HepG2 (cell line): ENCODE results near the gene NDRG2. TPM values are rescaled to one million over a fixed set of nuclear protein-coding genes. Genes with fewer than 3 reads are reported as not detected.

ENCODE experiments used
- ATAC-seq: fragments of 200-7000 bp; cut with Tn5 transposase; 3 replicates; pipeline ENCODE4 v1.9.1; 2020; ENCODE audit warnings: mild to moderate bottlenecking, moderate library complexity
- BruUV-seq: library from RNA; stranded (reverse); fragments of 400-500 nt; replicated peaks from 2 replicates; lab custom pipeline; 2021; lab: Mats Ljungman, UMichigan
- CTCF ChIA-PET: fragments of 300-600 bp; formaldehyde crosslinking; extraction: SDS; loops from one replicate; lab custom pipeline; 2021; ENCODE audit warnings: low total read pairs, inconsistent platforms, low intra/inter-chr PET ratio; lab: Yijun Ruan, JAX
- POLR2A ChIA-PET: fragments of 350-600 bp; sonication (Branson Sonifier 250); formaldehyde crosslinking; loops from one replicate; lab custom pipeline; 2020; ENCODE audit warnings: antibody characterized with exemption, inconsistent platforms; lab: Yijun Ruan, JAX
- DNase-seq: peaks from one replicate; pipeline ENCODE4 v3.0.0-alpha.2; 2015; ENCODE audit warnings: low spot score
- FAIRE-seq: peaks from 3 replicates; lab custom pipeline; 2011; peaks lifted over from hg19 to GRCh38; lab: Jason Lieb, UNC
- H2AFZ ChIP-seq: one replicate; pipeline ENCODE4 v1.6.1; 2011; ENCODE audit warnings: low read length, inconsistent platforms
- H3K27ac ChIP-seq: fragments of 300-600 bp; 3 replicates; pipeline ENCODE4 v1.8.0; 2011; ENCODE audit warnings: mixed run types, mild to moderate bottlenecking, mixed read lengths, low read length, inconsistent platforms; ENCODE audit not compliant: insufficient read depth; ENCODE audit errors: extremely low read length
- H3K27me3 ChIP-seq, 2 experiments: fragments of 200-600 bp in 1 of 2; 2 replicates in 1 of 2; 3 replicates in 1 of 2; pipeline versions ENCODE4 v1.6.0 to v1.8.0; 2011; ENCODE audit warnings: low read length in 2 of 2, mild to moderate bottlenecking in 2 of 2, moderate library complexity in 2 of 2, inconsistent platforms in 1 of 2; ENCODE audit not compliant: insufficient read depth in 2 of 2, control insufficient read depth in 1 of 2
- H3K36me3 ChIP-seq, 2 experiments: fragments of 200-600 bp in 1 of 2; replicated peaks in 1 of 2; 2 replicates in 1 of 2; 3 replicates in 1 of 2; pipeline versions ENCODE4 v1.5.1 to v1.8.0; 2011; ENCODE audit warnings: low read length in 2 of 2, inconsistent platforms in 1 of 2; ENCODE audit not compliant: insufficient read depth in 2 of 2, control insufficient read depth in 1 of 2
- H3K4me1 ChIP-seq: 2 replicates; pipeline ENCODE4 v1.5.1; 2012; ENCODE audit warnings: low read length, inconsistent platforms; ENCODE audit not compliant: insufficient read depth
- H3K4me2 ChIP-seq: 2 replicates; pipeline ENCODE4 v1.6.0; 2011; ENCODE audit warnings: low read depth, low read length, inconsistent platforms
- H3K4me3 ChIP-seq, 3 experiments: fragments of 200-600 bp in 1 of 3; sonication (generic), shearing (Covaris generic) in 1 of 3; replicated peaks in 1 of 3; 2 replicates each; pipeline ENCODE4 v1.5.1; 2011 to 2016; ENCODE audit warnings: low read length in 3 of 3, inconsistent platforms in 2 of 3, low read depth in 2 of 3, mild to moderate bottlenecking in 2 of 3, control low read depth in 1 of 3, mixed read lengths in 1 of 3; ENCODE audit not compliant: insufficient read depth in 1 of 3
- H3K79me2 ChIP-seq: one replicate; pipeline ENCODE4 v1.6.1; 2011; ENCODE audit warnings: low read length, inconsistent platforms; ENCODE audit not compliant: insufficient read depth
- H3K9ac ChIP-seq: 2 replicates; pipeline ENCODE4 v1.6.0; 2011; ENCODE audit warnings: mild to moderate bottlenecking, low read depth, low read length, inconsistent platforms; ENCODE audit not compliant: insufficient read depth
- H3K9me3 ChIP-seq: 2 replicates; pipeline ENCODE4 v1.5.1; 2012; ENCODE audit warnings: mild to moderate bottlenecking, low read length
- H4K20me1 ChIP-seq: 2 replicates; pipeline ENCODE4 v1.6.0; 2011; ENCODE audit warnings: inconsistent platforms, mild to moderate bottlenecking, low read length, moderate library complexity; ENCODE audit not compliant: insufficient read depth
- CBFB ChIP-seq: sonication (generic); formaldehyde crosslinking; IDR thresholded peaks from 2 replicates; pipeline ENCODE4 v1.4.0; 2020; ENCODE audit warnings: missing genetic modification reagents
- ETS1 ChIP-seq: sonication (generic); formaldehyde crosslinking; IDR thresholded peaks from 2 replicates; pipeline ENCODE4 v1.4.0; 2020; ENCODE audit warnings: missing genetic modification reagents
- ETV5 ChIP-seq: IDR thresholded peaks from 2 replicates; pipeline ENCODE4 v1.6.1; 2018; ENCODE audit warnings: missing biosample characterization, missing genetic modification reagents, inconsistent platforms, borderline replicate concordance
- FOSL2 ChIP-seq: sonication (generic); formaldehyde crosslinking; IDR thresholded peaks from 2 replicates; pipeline ENCODE4 v1.4.0; 2020; ENCODE audit warnings: missing genetic modification reagents
- FOXM1 ChIP-seq: sonication (generic); formaldehyde crosslinking; IDR thresholded peaks from 2 replicates; pipeline ENCODE4 v1.5.0; 2020; ENCODE audit warnings: missing genetic modification reagents
- KAT8 ChIP-seq: IDR thresholded peaks from 2 replicates; pipeline ENCODE4 v1.6.1; 2016; ENCODE audit warnings: missing genetic modification reagents, missing compliant biosample characterization
- KDM3A ChIP-seq: IDR thresholded peaks from 2 replicates; pipeline ENCODE4 v1.6.1; 2018; ENCODE audit warnings: low read depth, missing compliant biosample characterization
- MBNL3 ChIP-seq: fragments of 250-450 bp; sonication (Bioruptor Pico); conservative IDR thresholded peaks from 2 replicates; pipeline ENCODE4 v1.8.0; 2022; ENCODE audit warnings: mild to moderate bottlenecking, inconsistent platforms
- PLSCR1 ChIP-seq: sonication (generic); formaldehyde crosslinking; IDR thresholded peaks from 2 replicates; pipeline ENCODE4 v1.5.0; 2020; ENCODE audit warnings: missing genetic modification reagents, mild to moderate bottlenecking, borderline replicate concordance
- SP140L ChIP-seq: sonication (generic); formaldehyde crosslinking; IDR thresholded peaks from 2 replicates; pipeline ENCODE4 v1.4.0; 2020; ENCODE audit warnings: missing genetic modification reagents, borderline replicate concordance
- TRIM24 ChIP-seq: sonication (generic); formaldehyde crosslinking; IDR thresholded peaks from 2 replicates; pipeline ENCODE4 v1.8.0; 2022; ENCODE audit warnings: mild to moderate bottlenecking, missing genetic modification reagents
- ZBTB21 ChIP-seq: sonication (generic); formaldehyde crosslinking; IDR thresholded peaks from 2 replicates; pipeline ENCODE4 v1.4.0; 2020; ENCODE audit warnings: missing genetic modification reagents
- ZKSCAN8 ChIP-seq: IDR thresholded peaks from 2 replicates; pipeline ENCODE4 v1.6.1; 2016; ENCODE audit warnings: borderline replicate concordance, missing genetic modification reagents, missing compliant biosample characterization
- ZNF281 ChIP-seq: sonication (generic); formaldehyde crosslinking; IDR thresholded peaks from 2 replicates; pipeline ENCODE4 v1.4.0; 2020; ENCODE audit warnings: missing genetic modification reagents, borderline replicate concordance
- ZNF367 ChIP-seq: sonication (generic); formaldehyde crosslinking; IDR thresholded peaks from 2 replicates; pipeline ENCODE4 v1.4.0; 2020; ENCODE audit warnings: missing genetic modification reagents, borderline replicate concordance
- ZSCAN5A ChIP-seq: sonication (generic); formaldehyde crosslinking; IDR thresholded peaks from 2 replicates; pipeline ENCODE4 v1.8.0; 2022; ENCODE audit warnings: mild to moderate bottlenecking, missing genetic modification reagents, borderline replicate concordance
- ZZZ3 ChIP-seq: sonication (generic); formaldehyde crosslinking; IDR thresholded peaks from 2 replicates; pipeline ENCODE4 v1.4.0; 2020; ENCODE audit warnings: missing genetic modification reagents, mild to moderate bottlenecking, borderline replicate concordance
- WGBS: methylation state at CpG from one replicate; pipeline ENCODE4 v1.1.6; 2017; ENCODE audit warnings: low lambda C conversion rate; 5-methylcytosine and 5-hydroxymethylcytosine counted together
- in situ Hi-C: cut with HindIII; loops from 2 replicates; pipeline ENCODE4 v1.10.0; 2017; ENCODE audit warnings: low pct_unique_long_range_greater_than_20kb; ENCODE audit not compliant: extremely low pct_ligation_motif_present
- intact Hi-C: fragments of 100-400 bp; cut with micrococcal nuclease; formaldehyde crosslinking; loops from one replicate; pipeline ENCODE4 v1.10.0; 2022; ENCODE audit not compliant: unreplicated experiment
- polyA plus RNA-seq, 8 experiments: library from polyadenylated mRNA; depleted of rRNA in 3 of 8; stranded (reverse) in 7 of 8; unstranded in 1 of 8; fragments of >200 nt; fragmentation: Illumina TruSeq in 4 of 8; extraction: Trizol in 4 of 8; gene quantifications; 2 replicates each; pipeline versions ENCODE4 v1.2.1 to v1.2.3, GENCODE V29; 2011 to 2016; ENCODE audit warnings: low read depth in 4 of 8, missing spikeins in 1 of 8, mixed read lengths in 1 of 8; ENCODE audit not compliant: insufficient read depth in 1 of 8
- total RNA-seq, 5 experiments: library from RNA; depleted of rRNA; stranded (reverse); fragments of >200 nt; fragmentation: Illumina TruSeq; extraction: Trizol; gene quantifications; 2 replicates each; pipeline ENCODE4 v1.2.3, GENCODE V29; 2016; ENCODE audit warnings: low read depth in 1 of 5

Gene NDRG2
- total and polyA plus RNA-seq, 2 of the 13 experiments (the other 11 are each of a cell fraction or from before 2014, with no cell fraction given) = 27.2 to 189 TPM

- no TSS peak for BruUV-seq
- peak; percentile 94 for ATAC-seq
- Histone ChIP-seq H3K9ac (peak overlapping the region; percentile 72), H3K36me3 (no peaks in the 10 kb centered on the region), H3K9me3 (no peaks in the 10 kb centered on the region), H3K27ac (peak overlapping the region; percentile 92), H3K4me2 (peak overlapping the region; percentile 71), H4K20me1 (no peaks in the 10 kb centered on the region), H3K79me2 (no peaks in the 10 kb centered on the region), H2AFZ (no peak overlapping the region), H3K4me1 (peaks cover 98% of the 10 kb centered on the region), H3K27me3 (no peaks in the 10 kb centered on the region), H3K4me3 (peak overlapping the region in 2 of 3 experiments; percentile 13 to 40; a peak in 2 of 6 replicates)
- DNase-seq = peak; percentile 99
- peak; percentile 97 for FAIRE-seq
- ChIA-PET CTCF (interaction anchor here (1.3 to 3.2 kb wide), 3 partner anchors 14 to 40 kb away, joined by 3 to 12 read pairs (median 6); no protein-coding TSS in a partner anchor), POLR2A (interaction anchor here (0.8 to 2.1 kb wide), 16 partner anchors 8 to 372 kb away, joined by 3 to 46 read pairs (median 10); partner anchors contain the start of genes ARHGEF40, NDRG2 and RNASE4)
- in situ Hi-C loops = no loop called here
- WGBS = 3% methylated on average over 3 of the region's 3 CpGs
- intact Hi-C loops = loop anchor here (1.0 to 2.0 kb wide), 4 partner anchors 8 to 29 kb away; partner anchors contain the start of gene NDRG2
- TF ChIP-seq ZNF281 (CRISPR knock-in tag) (peak; percentile 75; the same call in 1 of the 2 replicates), ZKSCAN8 (peak; percentile 69; the same call in 1 of the 2 replicates), ZZZ3 (no peak), SP140L (CRISPR knock-in tag) (no peak; the same call in 1 of the 2 replicates), ZBTB21 (0 out of 2 replicates have a peak, but pooled peaks have one; percentile 18), KDM3A (peak; percentile 33; the same call in 1 of the 2 replicates), FOXM1 (CRISPR knock-in tag) (no peak), KAT8 (peak; percentile 83), CBFB (CRISPR knock-in tag) (peak; percentile 61), FOSL2 (CRISPR knock-in tag) (peak; percentile 73), ETV5 (CRISPR knock-in tag) (peak; percentile 99), ZSCAN5A (CRISPR knock-in tag) (peak; percentile 83; the same call in 1 of the 2 replicates), ETS1 (no peak), ZNF367 (CRISPR knock-in tag) (no peak), PLSCR1 (CRISPR knock-in tag) (no peak), MBNL3 (CRISPR knock-in tag) (no peak), TRIM24 (CRISPR knock-in tag) (peak; percentile 46; the same call in 1 of the 2 replicates)
Observed at GRCh38 chr14:21054123-21054767, 29.4 kb upstream of the NDRG2 start.
